GM12892 (cell line): ENCODE results near the gene DOCK2.

ENCODE experiments used
- DNase-seq: peaks from one replicate; pipeline ENCODE4 v3.0.0; 2011; ENCODE audit not compliant: insufficient read length
- FAIRE-seq: peaks from 2 replicates; lab custom pipeline; 2011; peaks lifted over from hg19 to GRCh38; lab: Jason Lieb, UNC
- POLR2A ChIP-seq: IDR thresholded peaks from 2 replicates; pipeline ENCODE4 v1.6.1; 2011; ENCODE audit warnings: low read depth, low read length, control low read depth
- POLR2AphosphoS5 ChIP-seq: IDR thresholded peaks from 2 replicates; pipeline ENCODE4 v1.6.1; 2011; ENCODE audit warnings: low read depth, low read length, control low read depth
- TAF1 ChIP-seq: IDR thresholded peaks from 2 replicates; pipeline ENCODE4 v1.6.1; 2011; ENCODE audit warnings: low read depth, mild to moderate bottlenecking, control low read depth, low read length, borderline replicate concordance

The DOCK2 gene

DNA sequence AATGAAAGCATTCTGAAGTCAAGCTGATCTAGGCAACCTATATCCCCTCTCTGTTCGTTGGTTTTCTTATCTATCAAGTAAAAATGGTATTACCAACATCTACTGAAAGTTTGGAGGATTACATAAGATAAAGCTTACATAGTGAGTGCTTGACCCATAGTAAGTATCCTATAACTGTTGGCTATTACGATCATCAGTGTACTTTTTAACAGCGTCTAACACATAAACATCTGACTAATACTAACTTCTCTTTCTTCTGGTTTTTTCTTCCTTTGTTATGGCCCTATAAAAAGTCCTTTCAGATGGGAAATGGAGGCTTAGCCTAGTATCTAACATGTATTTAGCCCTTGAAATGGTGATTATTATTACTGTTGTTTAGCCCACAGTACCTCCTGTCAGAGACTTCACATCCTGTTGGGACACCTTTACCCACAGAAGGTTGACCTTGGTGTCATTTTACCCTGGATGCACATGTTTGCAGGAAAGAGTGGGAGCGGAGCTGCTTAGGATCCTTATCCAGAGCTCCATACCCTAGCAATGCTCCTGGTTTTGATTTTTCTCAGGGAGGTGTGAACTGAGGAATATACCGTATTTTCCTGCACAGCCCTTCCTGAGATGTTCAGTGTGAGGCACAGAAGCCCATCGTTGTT is 337.2 kb downstream of the DOCK2 start:
- DNase-seq, result no peak
- TF ChIP-seq POLR2AphosphoS5, result no peak
- no peak for TF ChIP-seq POLR2A
- no peak for FAIRE-seq

DNA sequence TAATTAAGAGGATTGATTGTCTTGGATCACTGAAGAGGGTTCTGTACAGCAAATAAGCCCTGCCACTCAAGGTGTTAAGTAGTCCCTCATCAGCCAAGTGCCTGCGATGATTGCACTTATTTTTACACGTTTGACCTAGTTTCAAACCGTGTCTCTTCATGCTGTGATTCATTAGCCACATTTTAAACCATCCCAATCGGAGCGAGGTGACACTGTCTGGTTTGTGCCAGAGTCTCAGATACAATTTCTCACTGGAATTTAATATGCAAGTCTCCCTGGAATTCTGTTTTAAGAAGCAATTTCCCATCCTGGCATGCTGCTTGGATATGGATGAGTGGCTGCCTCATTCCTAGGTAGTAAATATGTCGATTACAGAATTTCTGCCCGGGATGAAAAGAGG is 341.6 kb downstream of the DOCK2 start:
- DNase-seq (no peak), FAIRE-seq (no peak)
- TF ChIP-seq TAF1, result no peak
- TF ChIP-seq POLR2AphosphoS5, result no peak
- TF ChIP-seq POLR2A, result no peak

DNA sequence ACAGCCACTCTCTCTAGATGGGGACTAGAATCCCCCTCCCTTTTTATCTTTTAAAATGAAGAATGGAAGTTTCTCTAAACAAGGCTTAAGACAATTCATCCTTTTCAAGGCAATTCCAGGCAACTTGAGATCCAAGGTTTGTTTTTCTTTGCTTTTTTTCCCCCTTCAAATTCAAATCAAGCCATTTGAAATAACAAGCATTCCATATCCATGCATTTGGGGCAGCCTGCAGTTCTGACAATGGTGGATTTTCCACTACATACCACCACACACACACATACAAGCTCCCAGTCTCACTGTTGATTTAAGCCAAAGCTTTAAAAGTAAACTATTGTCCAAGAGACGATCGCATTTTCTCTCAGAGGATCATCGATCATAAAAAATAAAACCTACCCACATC is 342.8 kb downstream of the DOCK2 start:
- DNase-seq (no peak), FAIRE-seq (no peak)
- no peak for TF ChIP-seq TAF1
- TF ChIP-seq POLR2A, result no peak
- TF ChIP-seq POLR2AphosphoS5, result no peak

DNA sequence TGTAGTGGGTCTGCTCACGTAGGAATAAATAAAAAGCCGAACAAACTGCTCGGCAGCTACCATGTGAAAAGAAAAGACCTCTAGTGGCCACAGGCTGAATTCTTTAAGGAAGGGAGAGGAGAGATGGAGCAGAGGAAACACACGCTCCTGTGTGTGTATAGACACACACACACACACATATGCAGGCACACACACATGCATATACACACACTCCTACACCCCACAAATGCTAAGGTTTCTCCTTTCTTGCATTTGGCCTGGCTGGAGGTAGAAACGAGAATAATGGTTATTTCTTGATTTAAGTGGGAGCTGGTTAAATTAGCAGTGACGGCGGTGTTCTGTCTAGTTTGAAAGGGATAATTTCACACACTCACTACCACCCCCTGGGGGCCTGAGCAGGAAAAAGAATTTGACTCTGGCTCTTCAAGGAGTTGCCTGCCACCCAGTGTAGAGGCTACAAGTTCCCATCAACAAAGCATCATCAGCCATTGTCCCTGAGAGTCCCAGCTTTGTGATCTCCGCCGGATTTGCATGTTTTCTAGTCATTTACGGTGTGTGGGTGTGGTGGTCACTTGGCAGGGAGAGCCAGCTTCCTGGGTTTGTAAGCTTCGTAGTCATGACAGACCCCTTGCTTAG is 343.5 kb downstream of the DOCK2 start, which contains the start of gene INSYN2B:
Gene INSYN2B, minus strand, starts transcription at position 78 of the 636 bp plus-strand sequence. CDS start 96,597 bp downstream, outside the sequence.
- peak; percentile 23 for DNase-seq
- TF ChIP-seq TAF1, result no peak
- TF ChIP-seq POLR2A, result no peak
- TF ChIP-seq POLR2AphosphoS5, result no peak
- peak; percentile 66 for FAIRE-seq

DNA sequence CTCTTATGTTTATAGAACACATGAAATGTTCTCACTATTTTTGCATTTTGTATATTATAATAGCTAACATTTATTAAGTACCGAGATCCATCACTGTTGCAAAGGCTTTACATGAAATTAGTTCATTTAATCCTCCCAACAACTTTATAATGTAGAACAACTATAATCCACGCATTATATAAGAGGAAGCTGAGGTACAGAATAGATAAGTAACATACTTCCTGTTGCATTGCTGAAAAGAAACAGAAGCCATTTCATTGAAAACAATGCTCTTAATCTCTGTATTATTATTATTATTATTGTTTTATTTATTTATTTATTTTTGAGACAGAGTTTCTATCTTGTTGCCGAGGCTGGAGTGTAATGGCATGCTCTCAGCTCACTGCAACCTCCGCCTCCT is 351.1 kb downstream of the DOCK2 start:
- DNase-seq, result no peak
- TF ChIP-seq TAF1, result no peak
- no peak for TF ChIP-seq POLR2AphosphoS5
- TF ChIP-seq POLR2A, result no peak
- FAIRE-seq, result no peak

DNA sequence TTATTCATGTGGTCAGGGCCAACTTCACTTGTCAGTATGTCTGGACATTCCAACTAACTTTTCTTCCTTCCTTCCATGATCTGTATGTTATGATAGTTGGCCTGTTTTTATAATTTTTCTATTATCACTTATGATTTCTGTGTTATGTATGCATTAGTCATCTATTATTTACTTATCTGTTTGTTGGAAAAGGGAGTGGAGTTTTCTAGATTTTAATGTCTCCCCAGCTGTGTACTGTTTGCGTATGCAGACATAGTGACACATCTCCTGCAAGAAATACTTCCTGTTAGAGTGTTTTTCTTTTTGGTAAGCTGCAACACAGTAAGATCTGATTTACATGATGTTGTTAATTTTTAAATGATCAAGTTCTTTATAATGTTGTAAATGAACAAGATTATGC is 351.9 kb downstream of the DOCK2 start:
- no peak for DNase-seq
- FAIRE-seq, result no peak
- no peak for TF ChIP-seq TAF1

DNA sequence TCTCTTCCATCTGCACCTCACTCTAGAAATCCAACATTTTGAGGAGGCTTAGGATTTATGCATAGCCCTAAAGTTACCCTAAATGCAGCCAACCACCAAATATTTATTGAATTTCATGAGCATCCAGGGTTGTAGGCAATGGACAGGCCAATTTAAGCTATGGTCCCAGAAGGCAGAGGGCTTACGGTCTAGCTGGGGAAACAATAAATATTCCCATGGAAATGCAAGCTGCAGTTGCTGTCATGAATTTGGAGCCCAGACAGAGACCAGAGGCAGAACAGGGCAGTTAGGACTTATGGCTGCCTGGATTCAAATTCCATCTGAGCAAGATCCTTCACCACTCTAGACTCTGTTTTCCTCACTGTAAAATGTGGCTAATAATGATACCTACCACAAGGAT is 352.3 kb downstream of the DOCK2 start:
- no peak for DNase-seq
- no peak for FAIRE-seq
- TF ChIP-seq POLR2A (no peak), POLR2AphosphoS5 (no peak), TAF1 (no peak)

DNA sequence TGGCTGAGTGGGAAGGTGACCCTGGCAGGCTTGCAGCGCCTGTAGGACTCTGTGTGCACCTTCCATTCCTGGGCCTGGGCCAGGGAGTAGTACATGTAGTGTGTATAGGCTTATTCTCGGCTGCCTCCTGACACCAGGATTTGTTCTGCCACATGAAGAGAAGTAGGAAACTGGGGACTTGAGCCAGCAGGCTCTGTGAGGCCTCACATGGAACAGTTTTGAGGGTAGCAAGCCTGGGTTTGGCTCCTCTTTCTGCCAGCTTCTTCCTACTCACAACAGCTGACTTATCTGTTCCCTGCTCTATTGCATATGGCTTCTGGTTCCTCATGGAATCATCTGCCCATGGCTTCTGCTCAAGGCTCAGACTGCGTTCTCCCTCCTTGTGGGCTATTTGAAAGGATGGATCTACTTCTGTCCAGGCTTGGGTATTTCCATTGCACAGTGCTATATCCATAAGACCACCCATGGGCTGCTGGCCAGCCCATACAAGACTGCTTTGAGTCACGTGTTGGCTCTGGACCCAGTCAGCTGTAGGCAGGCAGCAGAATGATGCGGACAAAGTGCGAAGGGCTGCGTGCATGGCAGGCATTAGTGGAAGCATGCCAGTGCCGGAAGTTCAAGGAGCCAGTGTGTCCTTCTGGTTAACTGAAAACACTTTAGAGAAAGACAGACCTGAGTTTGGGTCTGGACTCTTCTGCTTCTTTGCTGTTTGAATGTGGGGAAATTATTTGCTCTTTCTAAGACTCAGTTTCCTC is 354.2 kb downstream of the DOCK2 start:
- DNase-seq, result no peak
- no peak for TF ChIP-seq POLR2AphosphoS5
- TF ChIP-seq POLR2A, result no peak
- TF ChIP-seq TAF1, result no peak
- FAIRE-seq, result no peak

DNA sequence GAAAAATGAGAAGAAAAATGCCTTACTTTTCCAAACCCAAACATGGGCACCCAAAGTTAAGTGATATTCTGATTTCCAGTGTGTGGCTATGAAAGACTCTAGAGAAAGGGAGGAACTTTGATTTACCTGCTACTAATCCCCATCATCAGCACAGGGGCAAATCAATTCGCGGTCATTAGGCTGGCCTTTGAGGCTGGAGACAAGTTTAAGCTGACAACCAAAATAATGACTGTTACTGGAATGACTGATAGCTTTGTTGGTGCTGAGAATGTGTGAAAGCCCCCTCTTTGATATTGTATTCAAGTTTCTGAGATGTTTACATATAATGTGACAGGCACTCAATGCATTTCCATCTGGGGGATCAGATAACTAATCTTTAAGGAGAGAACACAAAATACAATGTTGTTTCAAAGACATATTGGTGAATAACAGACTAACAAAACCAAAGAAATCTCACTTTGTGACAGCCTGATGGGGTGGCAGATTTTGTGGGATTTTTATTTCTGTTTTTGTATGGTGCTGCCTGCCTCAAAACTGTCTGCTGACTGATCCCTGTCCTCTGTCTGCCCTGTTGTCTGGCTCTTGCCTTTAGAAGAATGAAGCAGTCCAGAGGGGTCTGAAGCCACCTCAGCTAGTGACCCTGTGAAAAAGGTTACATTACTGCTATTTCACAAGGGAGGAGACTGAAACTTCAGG is 355.9 kb downstream of the DOCK2 start:
- TF ChIP-seq POLR2AphosphoS5 (no peak), TAF1 (no peak), POLR2A (no peak)
- DNase-seq, result no peak
- FAIRE-seq, result no peak

DNA sequence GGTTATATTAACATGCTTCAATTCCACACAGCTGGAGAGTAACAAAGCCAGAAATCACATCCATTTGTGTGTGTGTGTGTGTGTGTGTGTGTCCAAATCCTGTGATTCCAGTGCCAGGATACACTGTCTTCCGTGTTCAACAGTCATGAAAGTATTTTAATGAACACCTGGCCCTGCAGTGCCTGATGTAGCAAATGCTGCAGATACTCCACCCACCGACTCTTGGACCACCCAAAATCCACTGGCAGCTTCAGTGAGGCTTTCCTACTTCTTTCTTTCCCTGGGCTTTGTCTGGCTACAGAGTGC is 356.4 kb downstream of the DOCK2 start:
- FAIRE-seq (no peak), DNase-seq (no peak)
- no peak for TF ChIP-seq POLR2A
- no peak for TF ChIP-seq TAF1
- TF ChIP-seq POLR2AphosphoS5, result no peak

DNA sequence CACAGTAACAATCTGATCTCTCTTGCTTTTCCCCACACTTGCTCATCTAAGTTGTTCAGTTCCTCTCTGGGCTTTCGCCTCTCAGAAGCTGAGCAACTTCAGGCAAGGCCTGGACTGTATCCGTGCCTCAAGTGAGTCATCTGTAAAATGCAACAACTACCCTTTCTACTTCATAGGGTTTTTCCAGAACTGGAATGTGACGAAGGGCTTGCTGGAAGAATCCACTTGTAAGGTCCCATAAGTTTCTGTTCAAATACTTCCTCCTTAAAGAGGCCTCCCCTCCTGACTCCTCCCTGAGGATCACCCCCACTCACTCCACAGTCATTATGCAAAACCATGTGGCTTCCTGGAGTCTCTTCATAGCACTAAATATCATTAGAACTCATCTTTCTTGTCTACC is 360.7 kb downstream of the DOCK2 start:
- FAIRE-seq (no peak), DNase-seq (no peak)
- TF ChIP-seq POLR2AphosphoS5, result no peak
- TF ChIP-seq POLR2A, result no peak
- no peak for TF ChIP-seq TAF1

DNA sequence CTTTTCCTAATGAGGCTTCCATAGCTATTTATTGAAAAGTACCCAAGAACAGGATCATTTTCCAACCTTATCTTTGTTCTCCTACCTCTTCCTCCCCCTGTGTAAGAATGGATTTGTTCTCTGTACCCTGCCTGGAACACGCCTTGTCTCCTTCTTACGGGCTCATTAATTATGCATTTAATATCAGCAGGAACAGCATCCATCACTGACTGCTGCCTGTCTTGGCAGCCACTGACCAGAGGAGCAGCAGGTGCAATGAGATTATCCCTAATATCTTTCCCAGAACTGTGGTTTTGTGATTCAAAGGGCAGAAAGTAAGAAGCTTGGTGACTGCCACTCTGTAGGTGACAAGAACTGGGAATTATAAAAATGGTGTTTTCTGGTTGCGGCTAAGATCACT is 362.5 kb downstream of the DOCK2 start:
- TF ChIP-seq POLR2AphosphoS5, result no peak
- TF ChIP-seq TAF1, result no peak
- no peak for TF ChIP-seq POLR2A
- no peak for DNase-seq
- no peak for FAIRE-seq

DNA sequence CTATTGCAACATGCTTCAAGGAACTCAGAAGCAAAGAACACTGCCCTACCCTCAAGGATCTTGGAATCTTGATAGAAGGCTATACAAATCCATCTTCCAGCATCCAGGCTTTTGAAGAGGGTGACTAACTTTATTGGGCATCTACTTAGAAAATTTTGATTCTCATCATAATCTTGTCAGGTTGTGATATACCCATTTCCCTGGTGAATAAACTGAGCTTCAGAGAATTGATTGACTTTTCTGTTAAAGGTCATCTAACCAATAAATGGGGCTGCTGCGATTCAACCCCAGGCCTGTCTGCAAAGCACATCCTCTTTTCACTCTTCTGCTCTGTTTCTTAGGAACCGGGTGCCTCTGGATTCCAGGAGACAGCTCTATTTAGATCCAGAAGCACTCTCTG is 363.1 kb downstream of the DOCK2 start:
- DNase-seq (no peak), FAIRE-seq (no peak)
- TF ChIP-seq POLR2AphosphoS5 (no peak), POLR2A (no peak), TAF1 (no peak)
